Heart left ventricle (tissue), 16 donors: ENCODE measurements around the gene USP47. TPM values are rescaled to one million over a fixed set of nuclear protein-coding genes. Genes with fewer than 3 reads are reported as not detected.

Source experiments
- ATAC-seq, 4 donors: fragments of 200-7000 bp; cut with Tn5 transposase; one replicate each; pipeline ENCODE4 v1.9.1; 2020 to 2022; ENCODE audit warnings: moderate library complexity in 4 of 4, mild to moderate bottlenecking in 3 of 4, moderate number of reproducible peaks in 1 of 4
- DNase-seq, 5 donors: peaks; one replicate each; pipeline ENCODE4 v3.0.0-alpha.2; 2020
- H3K27ac ChIP-seq, 12 donors: fragments of 200-600 bp; sonication (generic) in 4 of 12; one replicate each; pipeline versions ENCODE4 v1.5.0 to v1.8.0; 2016 to 2022; ENCODE audit warnings: mild to moderate bottlenecking in 2 of 12
- H3K27me3 ChIP-seq, 9 donors: fragments of 200-600 bp; sonication (generic) in 2 of 9; one replicate each; pipeline versions ENCODE4 v1.5.1 to v1.8.0; 2016 to 2022; ENCODE audit warnings: mild to moderate bottlenecking in 3 of 9
- H3K36me3 ChIP-seq, 9 donors: fragments of 200-600 bp; sonication (generic) in 2 of 9; one replicate each; pipeline versions ENCODE4 v1.5.0 to v1.8.0; 2018 to 2022; ENCODE audit warnings: mild to moderate bottlenecking in 2 of 9
- H3K4me1 ChIP-seq, 12 donors: fragments of 200-600 bp; sonication (generic) in 4 of 12; one replicate each; pipeline versions ENCODE4 v1.5.0 to v1.8.0; 2016 to 2022; ENCODE audit warnings: mild to moderate bottlenecking in 3 of 12
- H3K4me3 ChIP-seq, 12 donors: fragments of 200-600 bp; sonication (generic) in 4 of 12; one replicate each; pipeline versions ENCODE4 v1.5.0 to v1.8.0; 2017 to 2022; ENCODE audit warnings: mild to moderate bottlenecking in 9 of 12, moderate library complexity in 4 of 12
- H3K9me3 ChIP-seq, 12 donors: fragments of 200-600 bp; sonication (generic) in 4 of 12; one replicate each; pipeline versions ENCODE4 v1.5.0 to v1.8.0; 2016 to 2022; ENCODE audit warnings: mild to moderate bottlenecking in 1 of 12
- CTCF ChIP-seq, 12 donors: fragments of 200-600 bp; sonication (generic) in 4 of 12; IDR thresholded peaks; one replicate each; pipeline versions ENCODE4 v1.5.0 to v1.8.0; 2018 to 2022; ENCODE audit warnings: antibody characterized with exemption in 12 of 12, mild to moderate bottlenecking in 5 of 12
- POLR2A ChIP-seq, 2 donors: fragments of 450-650 bp; IDR thresholded peaks; one replicate each; pipeline ENCODE4 v1.6.1; 2017; ENCODE audit warnings: antibody characterized with exemption in 2 of 2, mild to moderate bottlenecking in 2 of 2, moderate library complexity in 2 of 2
- WGBS, 4 donors: extraction: QIAGEN DNeasy Blood & Tissue Kit in 2 of 4; methylation state at CpG; one replicate each; pipeline versions ENCODE4 v1.1.5 to v1.1.7; 2013 to 2018; 5-methylcytosine and 5-hydroxymethylcytosine counted together
- intact Hi-C, 10 donors: fragments of 100-400 bp; cut with DNase I; formaldehyde crosslinking; loops; one replicate each; pipeline versions ENCODE4 v1.11.1 to v1.14.2; 2022
- polyA plus RNA-seq, 2 donors: library from polyadenylated mRNA; stranded (reverse); fragments of 200-250 nt; gene quantifications; one replicate each; pipeline ENCODE4 v1.2.3, GENCODE V29; 2013
- total RNA-seq, 9 donors: library from RNA; depleted of rRNA in 2 of 9; stranded (reverse); fragments of >200 nt in 2 of 9; fragmentation: NEBNext Ultra II Directional in 3 of 9; extraction: Animal tissue kit (Norgen Biotek cat#: 25700) in 3 of 9; gene quantifications; one replicate each; pipeline versions ENCODE4 v1.1.0 to v1.2.4, GENCODE V29; 2016 to 2023
- donor health status: ischemic (EF 13 %, LVEDD 7.1; RV severe dilation, severe dysfunction).
- donor health status: healthy with polysubstance abuse.
- donor health status: DM: no; HTN: yes; CAD: no.
- donor health status: DM: no; HTN: no; CAD: no.
- donor health status: ischemic (EF 25% LVEDD 6.9; RV normal size, moderate dysfunction).
- donor health status: ischemic (EF 25% LVEDD 5.7; RV mildly dilated, moderate dysfunction).
- donor health status: healthy.
- donor health status: DM: yes; HTN: yes; CAD: no.
- donor health status: ischemic (EF 35%, LVEDD 5.7; RV mildly dilated, moderate dysfunction).
- donor health status: nonischemic (EF 11% LVEDD 7.7; RV severe dilation, severe dysfunction).
- donor health status: DM: yes; HTN: yes; CAD: no.
- donor health status: PGD.
- donor health status: ischemic (EF 29% LVEDD 5.4; RV normal size, mild dysfunction).
- donor health status: nonischemic (EF 23%, LVEDD 6.1; RV moderate dilation, normal function).

USP47 gene
- total and polyA plus RNA-seq, 11 donors, result 26.2 to 89.6 (median 54.3) TPM

- peak overlapping the region in 10 of 12 donors; percentile 18 to 78 (median 63) for H3K27ac ChIP-seq
- peak in 1 of 5 donors; percentile 54 for DNase-seq
- peaks cover 0 to 21% (median 2%) of the 10 kb centered on the region in 9 donors for H3K36me3 ChIP-seq
- ATAC-seq, result peak; percentile 45 to 67 (median 66)
- H3K4me1 ChIP-seq, result peaks cover 0 to 81% (median 33%) of the 10 kb centered on the region in 12 donors
- 52 to 64% (median 57%) methylated on average over 12 to 15 of the region's 15 CpGs for WGBS, 4 donors
- no peaks in the 10 kb centered on the region for H3K27me3 ChIP-seq
- intact Hi-C loops, result no loop called here
- peaks cover 0 to 7% (median 0%) of the 10 kb centered on the region in 12 donors for H3K9me3 ChIP-seq
- no peak overlapping the region for H3K4me3 ChIP-seq
- no peak for TF ChIP-seq CTCF (IDR thresholded peaks at IDR 0.05)
- peak in 1 of 2 donors; percentile 26 for TF ChIP-seq POLR2A (IDR thresholded peaks at IDR 0.05)
These were observed 122.3 kb downstream of the USP47 start for GRCh38 chr11:11963842-11964773.

- ATAC-seq, result no peak
- no peak for DNase-seq
These were observed 123.0 kb downstream of the USP47 start for GRCh38 chr11:11964774-11965150.

DNA sequence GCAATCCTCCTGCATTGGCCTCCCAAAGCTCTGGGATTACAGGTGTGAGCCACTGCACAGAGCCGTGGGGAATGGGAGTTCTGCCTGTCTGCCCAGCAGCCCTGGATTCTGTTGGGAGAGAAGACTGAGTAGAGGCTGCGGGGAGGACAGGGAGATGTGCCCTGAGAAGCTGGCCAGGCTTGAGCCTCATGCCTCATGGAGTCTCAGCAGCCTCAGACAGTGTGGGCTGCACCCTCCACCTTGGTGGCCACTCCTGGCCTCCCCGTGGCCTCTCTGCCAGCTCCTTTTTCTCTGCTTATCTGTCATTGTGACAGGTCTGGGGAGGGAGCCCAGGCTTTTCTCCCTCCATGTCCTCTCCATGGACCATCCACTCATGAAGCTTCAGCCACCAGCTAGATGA is 123.4 kb downstream of the USP47 start:
- Histone ChIP-seq H3K4me3 (no peak overlapping the region), H3K27me3 (no peaks in the 10 kb centered on the region), H3K9me3 (peaks cover 0 to 7% (median 0%) of the 10 kb centered on the region in 12 donors), H3K4me1 (peaks cover 0 to 92% (median 41%) of the 10 kb centered on the region in 12 donors), H3K36me3 (peaks cover 0 to 21% (median 2%) of the 10 kb centered on the region in 9 donors), H3K27ac (peak overlapping the region in 8 of 12 donors; percentile 2 to 76 (median 61))
- DNase-seq, result no peak
- 65 to 87% (median 74%) methylated on average over 3 of the region's 3 CpGs for WGBS, 4 donors
- ATAC-seq, result no peak
- TF ChIP-seq CTCF (IDR thresholded peaks at IDR 0.05), result no peak
- no peak for TF ChIP-seq POLR2A (IDR thresholded peaks at IDR 0.05)
- intact Hi-C loops, result loop anchor here in 2 of 10 donors (5.0 kb wide), 2 partner anchors 62 to 77 kb away; no protein-coding TSS in a partner anchor

More at GRCh38 chr11:11964774-11965150, 123.0 kb downstream of the USP47 start:
- Histone ChIP-seq H3K27me3 (no peaks in the 10 kb centered on the region), H3K4me3 (no peak overlapping the region), H3K36me3 (peaks cover 0 to 21% (median 2%) of the 10 kb centered on the region in 9 donors), H3K4me1 (peaks cover 0 to 88% (median 39%) of the 10 kb centered on the region in 12 donors), H3K9me3 (peaks cover 0 to 7% (median 0%) of the 10 kb centered on the region in 12 donors), H3K27ac (peak overlapping the region in 10 of 12 donors; percentile 2 to 76 (median 62))
- TF ChIP-seq POLR2A (IDR thresholded peaks at IDR 0.05) (no peak), CTCF (IDR thresholded peaks at IDR 0.05) (no peak)
- WGBS, 4 donors, result 84 to 87% (median 86%) methylated on average over 4 to 5 of the region's 5 CpGs
- intact Hi-C loops, result loop anchor here in 2 of 10 donors (5.0 kb wide), 2 partner anchors 63 to 78 kb away; no protein-coding TSS in a partner anchor
